Endometrium (tissue), 2 donors: ENCODE results near the gene YIPF2.

Experiments
- FAIRE-seq: peaks from 2 replicates; lab custom pipeline; 2012; peaks lifted over from hg19 to GRCh38; lab: Jason Lieb, UNC
- donor health status: control.
- donor health status: control.

The YIPF2 gene

DNA sequence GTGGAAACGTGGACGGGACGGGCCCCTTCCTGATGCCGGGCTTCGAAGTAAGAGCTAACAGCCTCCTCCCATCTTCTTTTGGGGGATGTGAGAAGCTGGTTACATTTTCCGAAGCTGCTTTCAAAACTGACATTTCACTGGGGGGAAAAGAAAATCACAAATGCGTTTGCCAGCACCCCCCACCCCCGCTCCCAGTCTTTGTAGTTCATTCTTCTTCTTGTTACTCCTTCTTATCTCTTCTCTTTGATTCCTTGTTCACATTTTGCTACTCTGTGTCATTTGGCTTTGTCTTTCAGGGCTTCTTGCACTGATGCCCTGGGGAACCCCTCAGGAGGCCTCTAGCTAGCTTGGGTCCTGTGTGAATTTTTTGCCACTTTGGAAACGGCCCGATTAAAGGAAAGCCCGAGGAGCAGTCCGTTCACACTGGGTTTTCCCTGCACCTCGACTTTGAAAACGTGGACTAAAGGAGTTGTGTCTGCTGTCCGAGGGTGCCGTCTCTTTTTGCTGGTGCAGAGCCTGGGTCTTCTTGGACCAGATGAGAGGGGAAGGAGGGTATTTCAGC is 55.8 kb downstream of the YIPF2 start:
- no peak for FAIRE-seq
